ENCODE data around the gene UMAD1. TPM values are rescaled to one million over a fixed set of nuclear protein-coding genes. Genes with fewer than 3 reads are reported as not detected.
"Not testable (repeated sequence)": the region's sequence is repeated elsewhere in the genome, so short reads cannot be mapped to it uniquely, and the experiment has no call there.

The UMAD1 gene
- total and polyA plus RNA-seq, 8 donors, result 12.7 to 20.2 (median 15.0) TPM

DNA sequence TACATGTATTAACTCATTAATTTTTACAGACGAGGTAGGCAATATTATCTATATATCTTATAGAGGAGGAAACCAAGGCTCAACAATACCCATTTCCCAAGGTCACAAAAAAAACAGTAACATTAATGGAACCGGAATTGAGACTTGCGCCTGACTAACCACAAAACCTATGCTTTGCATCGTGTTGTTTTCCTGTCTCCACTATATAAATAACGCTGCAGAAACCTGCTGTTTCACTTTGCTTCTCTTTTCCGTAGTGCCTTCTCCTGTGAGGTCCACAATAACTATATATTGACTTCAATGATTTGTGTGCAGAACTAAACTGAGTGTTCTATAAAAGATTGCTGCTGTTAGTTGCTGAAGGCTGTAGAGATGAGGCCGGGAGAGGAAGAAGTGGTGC is 175.5 kb downstream of the UMAD1 start:
- Histone ChIP-seq H3K36me3 (no peaks in the 10 kb centered on the region), H3K27me3 (no peaks in the 10 kb centered on the region), H3K4me3 (no peak overlapping the region), H3K27ac (no peak overlapping the region), H3K9me3 (no peaks in the 10 kb centered on the region), H3K4me1 (no peaks in the 10 kb centered on the region)
- intact Hi-C loops (cut with DNase I), result no loop called here
- ATAC-seq (no peak), DNase-seq (no peak)
- TF ChIP-seq, protein P1, sequence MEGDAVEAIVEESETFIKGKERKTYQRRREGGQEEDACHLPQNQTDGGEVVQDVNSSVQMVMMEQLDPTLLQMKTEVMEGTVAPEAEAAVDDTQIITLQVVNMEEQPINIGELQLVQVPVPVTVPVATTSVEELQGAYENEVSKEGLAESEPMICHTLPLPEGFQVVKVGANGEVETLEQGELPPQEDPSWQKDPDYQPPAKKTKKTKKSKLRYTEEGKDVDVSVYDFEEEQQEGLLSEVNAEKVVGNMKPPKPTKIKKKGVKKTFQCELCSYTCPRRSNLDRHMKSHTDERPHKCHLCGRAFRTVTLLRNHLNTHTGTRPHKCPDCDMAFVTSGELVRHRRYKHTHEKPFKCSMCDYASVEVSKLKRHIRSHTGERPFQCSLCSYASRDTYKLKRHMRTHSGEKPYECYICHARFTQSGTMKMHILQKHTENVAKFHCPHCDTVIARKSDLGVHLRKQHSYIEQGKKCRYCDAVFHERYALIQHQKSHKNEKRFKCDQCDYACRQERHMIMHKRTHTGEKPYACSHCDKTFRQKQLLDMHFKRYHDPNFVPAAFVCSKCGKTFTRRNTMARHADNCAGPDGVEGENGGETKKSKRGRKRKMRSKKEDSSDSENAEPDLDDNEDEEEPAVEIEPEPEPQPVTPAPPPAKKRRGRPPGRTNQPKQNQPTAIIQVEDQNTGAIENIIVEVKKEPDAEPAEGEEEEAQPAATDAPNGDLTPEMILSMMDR (IDR thresholded peaks at IDR 0.05), result no peak

DNA sequence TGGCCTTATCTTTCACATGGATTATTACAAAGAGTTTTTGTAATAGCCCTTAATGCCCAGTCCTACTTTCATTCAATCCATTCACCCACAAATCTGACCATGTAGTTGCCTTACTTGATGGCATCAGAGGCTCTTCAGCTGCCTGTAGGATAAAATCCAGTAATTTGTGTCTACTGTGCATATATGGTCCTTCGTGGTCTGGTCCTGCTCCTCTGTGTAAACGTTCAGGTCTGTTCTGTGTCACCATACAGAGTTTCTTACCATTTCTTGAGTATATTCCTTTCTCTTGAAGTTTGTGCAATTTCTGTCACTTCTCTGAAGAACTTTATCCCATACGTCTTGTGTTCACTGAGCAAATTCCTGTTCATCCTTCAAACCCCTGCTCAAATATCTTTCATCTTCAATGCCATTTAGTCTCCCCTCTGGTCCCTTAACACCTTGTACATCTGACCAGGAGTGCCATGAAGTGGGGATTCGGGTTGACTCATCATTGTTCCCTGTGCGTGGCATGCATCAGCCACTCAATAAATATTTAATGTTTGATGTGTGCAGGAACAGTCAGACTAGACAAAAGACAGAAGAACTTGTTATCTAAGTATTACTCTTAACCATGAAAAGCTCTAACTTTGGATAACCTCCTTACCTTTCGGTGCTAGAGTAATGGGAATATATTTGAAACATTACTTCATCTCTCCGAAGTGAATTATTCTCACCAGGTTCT is 176.4 kb downstream of the UMAD1 start:
- ATAC-seq (no peak), DNase-seq (no peak)
- no peaks in the 10 kb centered on the region for H3K36me3 ChIP-seq
- no peak overlapping the region for H3K4me3 ChIP-seq
- intact Hi-C loops (cut with DNase I), result no loop called here
- H3K4me1 ChIP-seq, result no peaks in the 10 kb centered on the region
- no peaks in the 10 kb centered on the region for H3K27me3 ChIP-seq
- no peaks in the 10 kb centered on the region for H3K9me3 ChIP-seq
- TF ChIP-seq, protein P1 (IDR thresholded peaks at IDR 0.05), result no peak
- H3K27ac ChIP-seq, result no peak overlapping the region

DNA sequence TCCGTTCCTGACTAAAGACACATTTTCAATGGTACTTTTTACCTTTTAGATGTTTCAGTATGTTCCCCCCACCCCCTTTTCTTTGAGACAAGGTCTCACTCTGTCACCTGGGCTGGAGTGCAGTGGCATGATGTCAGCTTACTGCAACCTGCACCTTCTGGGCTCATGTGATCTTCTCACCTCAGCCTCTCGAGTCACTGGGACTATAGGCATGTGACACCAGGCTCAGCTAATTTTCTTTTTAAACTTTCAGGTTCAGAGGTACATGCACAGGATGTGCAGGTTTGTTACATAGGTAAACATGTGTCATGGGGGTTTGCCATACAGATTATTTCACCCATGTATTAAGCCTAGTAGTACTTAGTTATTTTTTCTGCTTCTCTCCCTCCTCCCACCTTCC is 177.2 kb downstream of the UMAD1 start:
- H3K9me3 ChIP-seq, result no peaks in the 10 kb centered on the region
- H3K27ac ChIP-seq, result no peak overlapping the region
- no peaks in the 10 kb centered on the region for H3K36me3 ChIP-seq
- H3K4me1 ChIP-seq, result no peaks in the 10 kb centered on the region
- H3K27me3 ChIP-seq, result no peaks in the 10 kb centered on the region
- intact Hi-C loops (cut with DNase I), result no loop called here
- no peak overlapping the region for H3K4me3 ChIP-seq
- ATAC-seq (no peak), DNase-seq (no peak)
- TF ChIP-seq, protein P1 (IDR thresholded peaks at IDR 0.05), result no peak

DNA sequence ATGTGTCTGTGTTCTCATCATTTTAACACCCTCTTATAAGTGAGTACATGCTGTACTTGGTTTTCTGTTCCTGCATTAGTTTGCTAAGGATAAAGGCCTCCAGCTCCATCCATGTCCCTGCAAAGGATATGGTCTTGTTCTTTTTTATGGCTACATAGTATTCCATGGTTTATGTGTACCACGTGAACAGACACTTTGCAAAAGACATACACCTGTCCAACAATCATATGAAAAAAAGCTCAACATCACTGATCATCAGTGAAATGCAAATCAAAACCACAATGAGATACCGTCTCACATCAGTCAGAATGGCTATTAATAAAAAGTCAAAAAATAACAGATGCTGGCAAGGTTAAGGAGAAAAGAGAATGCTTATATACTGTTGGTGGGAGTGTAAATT is 177.6 kb downstream of the UMAD1 start:
- H3K36me3 ChIP-seq; DNase-seq; ATAC-seq; H3K4me3 ChIP-seq; H3K9me3 ChIP-seq; H3K27me3 ChIP-seq; H3K4me1 ChIP-seq; intact Hi-C loops (cut with DNase I); H3K27ac ChIP-seq: not testable (repeated sequence)

DNA sequence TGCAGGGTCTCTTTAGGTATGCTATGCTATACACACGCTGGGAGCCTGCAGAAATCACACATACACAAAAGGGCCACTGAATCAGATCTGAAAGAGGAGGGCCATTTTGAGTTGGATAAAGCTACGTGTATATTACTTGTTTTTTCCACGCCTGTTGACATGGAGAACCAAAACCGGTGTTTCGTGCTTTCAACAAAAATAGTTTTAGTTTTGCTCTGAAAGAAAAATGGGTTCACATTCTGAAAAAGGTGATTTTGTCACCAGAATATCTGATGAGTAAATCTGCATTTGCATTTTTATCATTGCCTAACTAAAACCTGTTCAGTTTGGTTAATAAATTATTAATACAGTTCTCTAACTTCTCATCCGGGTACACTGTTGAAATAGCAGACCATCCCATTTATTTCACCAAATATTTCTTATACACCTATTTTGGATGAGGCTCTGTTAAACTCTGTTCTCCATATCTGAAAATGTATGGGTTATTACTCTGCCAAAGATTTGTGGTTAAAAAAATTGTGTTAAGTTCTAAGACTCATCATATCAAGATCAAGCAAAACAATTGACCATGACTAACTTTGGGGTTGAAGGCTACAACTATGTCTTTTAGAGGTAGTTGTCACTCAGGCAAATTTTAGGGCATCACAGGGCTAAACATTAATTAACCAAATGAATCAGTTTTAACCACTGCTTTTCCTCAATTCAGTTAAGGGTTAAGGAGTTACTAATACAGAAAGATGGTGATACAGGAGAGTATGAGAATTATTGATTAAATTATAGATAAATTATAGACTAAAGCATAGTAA is 179.1 kb downstream of the UMAD1 start:
- DNase-seq (no peak), ATAC-seq (no peak)
- Histone ChIP-seq H3K4me1 (no peaks in the 10 kb centered on the region), H3K27me3 (no peaks in the 10 kb centered on the region), H3K4me3 (no peak overlapping the region), H3K36me3 (no peaks in the 10 kb centered on the region), H3K27ac (no peak overlapping the region), H3K9me3 (no peaks in the 10 kb centered on the region)
- TF ChIP-seq, protein P1 (IDR thresholded peaks at IDR 0.05), result no peak
- intact Hi-C loops (cut with DNase I), result no loop called here
